Activated naive CD8-positive, alpha-beta T cell (primary cell): Measurements from ENCODE around the gene TMEM138.

Experiments used
- H3K27ac Mint-ChIP-seq: one replicate; pipeline ENCODE4 v1.8.0; 2021; ENCODE audit warnings: mixed read lengths
- H3K27me3 Mint-ChIP-seq: one replicate; pipeline ENCODE4 v1.8.0; 2021; ENCODE audit warnings: mixed read lengths
- H3K36me3 Mint-ChIP-seq: one replicate; pipeline ENCODE4 v1.8.0; 2021; ENCODE audit warnings: mixed read lengths
- H3K4me1 Mint-ChIP-seq: one replicate; pipeline ENCODE4 v1.8.0; 2021; ENCODE audit warnings: low read depth, mixed read lengths
- H3K4me3 Mint-ChIP-seq: one replicate; pipeline ENCODE4 v1.8.0; 2021; ENCODE audit warnings: mild to moderate bottlenecking, mixed read lengths
- H3K9me3 Mint-ChIP-seq: one replicate; pipeline ENCODE4 v1.8.0; 2021; ENCODE audit warnings: low read depth, mixed read lengths

Gene TMEM138

GRCh38 chr11:61336171-61336935, 25.8 kb upstream of the TMEM138 start:
- H3K4me3 Mint-ChIP-seq = no peak overlapping the region

DNA sequence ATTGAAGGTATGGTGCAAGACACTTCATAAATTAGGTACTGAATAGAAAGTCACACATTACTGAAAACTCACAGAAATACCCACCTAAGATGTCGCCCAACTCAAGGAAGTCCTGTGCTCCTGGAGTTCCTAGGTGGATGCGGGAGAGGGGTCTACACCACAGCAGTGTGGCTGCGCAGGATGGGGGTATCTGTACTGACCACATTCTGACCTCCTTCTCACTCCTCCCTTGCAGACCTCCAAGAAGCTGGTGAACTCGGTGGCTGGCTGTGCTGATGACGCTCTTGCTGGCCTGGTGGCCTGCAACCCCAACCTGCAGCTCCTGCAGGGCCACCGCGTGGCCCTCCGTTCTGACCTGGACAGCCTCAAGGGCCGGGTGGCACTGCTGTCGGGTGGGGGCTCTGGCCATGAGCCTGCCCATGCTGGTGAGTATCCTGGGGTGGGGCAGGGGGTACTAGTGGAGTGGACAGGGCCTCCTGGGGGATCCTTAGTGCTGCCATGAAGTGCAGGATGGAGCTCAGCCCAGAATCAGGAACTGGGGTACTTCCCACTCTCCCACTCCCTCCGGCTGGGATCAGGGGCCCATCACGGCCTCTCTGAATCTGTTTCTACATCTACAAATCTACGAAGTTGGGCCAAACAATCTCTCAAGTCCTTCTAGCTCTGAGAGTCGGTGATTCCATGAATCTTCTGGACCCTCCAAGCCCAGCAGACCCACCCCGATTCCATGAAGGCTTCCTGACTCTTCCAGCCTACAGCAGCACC, 24.3 kb upstream of the TMEM138 start:
- Mint-ChIP-seq H3K4me1 (peaks cover 23% of the 10 kb centered on the region), H3K4me3 (no peak overlapping the region), H3K9me3 (no peaks in the 10 kb centered on the region), H3K27me3 (no peaks in the 10 kb centered on the region), H3K36me3 (peaks cover 6% of the 10 kb centered on the region), H3K27ac (no peak overlapping the region)

More at GRCh38 chr11:61336171-61336935, 25.8 kb upstream of the TMEM138 start:
- no peaks in the 10 kb centered on the region for H3K27me3 Mint-ChIP-seq
- peaks cover 35% of the 10 kb centered on the region for H3K4me1 Mint-ChIP-seq
- H3K27ac Mint-ChIP-seq = peak overlapping the region; percentile 88
- no peaks in the 10 kb centered on the region for H3K9me3 Mint-ChIP-seq
- H3K36me3 Mint-ChIP-seq = peaks cover 8% of the 10 kb centered on the region

GRCh38 chr11:61338783-61339489, 23.2 kb upstream of the TMEM138 start:
- H3K36me3 Mint-ChIP-seq = peaks cover 6% of the 10 kb centered on the region
- H3K27me3 Mint-ChIP-seq = no peaks in the 10 kb centered on the region
- H3K27ac Mint-ChIP-seq = no peak overlapping the region
- no peak overlapping the region for H3K4me3 Mint-ChIP-seq
- H3K4me1 Mint-ChIP-seq = peaks cover 15% of the 10 kb centered on the region
- H3K9me3 Mint-ChIP-seq = no peaks in the 10 kb centered on the region

DNA sequence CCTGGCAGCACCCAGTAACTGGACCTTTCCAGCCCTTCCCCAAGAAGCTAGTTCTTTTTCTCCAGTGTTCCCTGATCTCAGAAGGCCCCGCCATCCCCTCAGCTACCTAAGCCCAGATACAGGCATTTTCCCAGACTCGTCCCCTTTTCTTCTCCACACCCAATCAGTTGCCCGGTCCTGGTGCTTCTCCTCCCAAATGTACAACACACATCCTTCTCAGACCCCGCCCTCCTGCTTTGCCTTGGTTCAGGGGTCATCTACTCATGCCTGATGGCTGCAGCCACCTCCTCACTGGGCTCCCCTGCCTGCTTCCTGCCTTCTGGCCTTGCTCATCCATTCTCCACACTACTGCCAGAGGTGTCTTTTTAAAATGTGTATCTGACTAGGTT, 22.7 kb upstream of the TMEM138 start:
- Mint-ChIP-seq H3K27me3 (no peaks in the 10 kb centered on the region), H3K27ac (no peak overlapping the region), H3K4me1 (peaks cover 11% of the 10 kb centered on the region), H3K4me3 (no peak overlapping the region), H3K36me3 (peaks cover 6% of the 10 kb centered on the region), H3K9me3 (no peaks in the 10 kb centered on the region)

GRCh38 chr11:61340979-61341378, 21.2 kb upstream of the TMEM138 start:
- H3K36me3 Mint-ChIP-seq = peaks cover 6% of the 10 kb centered on the region
- H3K4me3 Mint-ChIP-seq = no peak overlapping the region
- H3K9me3 Mint-ChIP-seq = no peaks in the 10 kb centered on the region
- peaks cover 9% of the 10 kb centered on the region for H3K4me1 Mint-ChIP-seq
- H3K27ac Mint-ChIP-seq = no peak overlapping the region
- no peaks in the 10 kb centered on the region for H3K27me3 Mint-ChIP-seq

DNA sequence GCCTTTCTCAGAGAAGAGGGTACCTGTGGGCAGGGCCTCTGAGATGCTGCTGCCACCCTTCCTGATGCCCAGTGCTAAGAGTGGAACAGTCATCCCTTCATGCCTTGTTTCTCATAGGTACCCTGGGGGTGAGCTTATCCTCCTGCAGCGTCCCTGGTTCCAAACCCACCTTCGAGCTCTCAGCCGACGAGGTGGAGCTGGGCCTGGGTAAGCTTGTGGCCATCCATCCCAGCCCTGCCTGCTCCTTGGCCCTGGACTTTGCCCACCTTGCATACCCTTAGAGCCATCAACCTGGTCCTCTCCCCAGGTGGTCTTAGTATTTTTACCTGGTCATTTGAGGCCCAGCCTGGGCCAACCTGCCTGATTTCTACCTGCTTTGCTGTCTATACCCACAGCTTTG, 20.5 kb upstream of the TMEM138 start:
- Mint-ChIP-seq H3K27me3 (no peaks in the 10 kb centered on the region), H3K4me3 (no peak overlapping the region), H3K36me3 (peaks cover 6% of the 10 kb centered on the region), H3K4me1 (peaks cover 1% of the 10 kb centered on the region), H3K27ac (no peak overlapping the region), H3K9me3 (no peaks in the 10 kb centered on the region)

DNA sequence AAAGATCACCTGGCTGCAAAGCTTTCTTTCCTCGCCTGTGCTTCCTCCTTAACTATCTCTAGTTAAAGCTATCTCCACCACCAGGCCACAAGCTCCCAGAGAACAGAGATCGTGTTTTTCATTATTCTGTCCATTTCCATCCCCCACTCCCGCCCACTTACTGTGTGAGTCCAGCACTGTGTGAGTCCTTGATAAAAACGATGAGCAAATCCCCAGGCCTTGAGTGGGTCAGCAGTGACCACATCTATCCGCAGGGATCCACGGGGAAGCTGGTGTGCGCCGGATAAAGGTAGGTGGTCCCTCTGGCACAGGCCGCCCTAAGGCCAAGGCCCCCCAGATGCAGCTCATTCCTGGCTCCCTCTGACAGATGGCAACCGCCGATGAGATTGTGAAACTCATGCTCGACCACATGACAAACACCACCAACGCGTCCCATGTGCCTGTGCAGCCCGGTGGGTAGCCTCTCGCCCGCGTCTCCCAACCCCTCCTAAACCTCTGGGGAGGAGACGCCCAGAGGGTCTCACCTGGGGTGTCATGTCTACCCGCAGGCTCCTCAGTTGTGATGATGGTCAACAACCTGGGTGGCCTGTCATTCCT, 19.9 kb upstream of the TMEM138 start:
- Mint-ChIP-seq H3K9me3 (no peaks in the 10 kb centered on the region), H3K27ac (no peak overlapping the region), H3K27me3 (no peaks in the 10 kb centered on the region), H3K4me1 (no peaks in the 10 kb centered on the region), H3K4me3 (no peak overlapping the region), H3K36me3 (peaks cover 6% of the 10 kb centered on the region)

GRCh38 chr11:61343792-61344745, 18.1 kb upstream of the TMEM138 start:
- Mint-ChIP-seq H3K9me3 (no peaks in the 10 kb centered on the region), H3K27me3 (no peaks in the 10 kb centered on the region), H3K27ac (no peak overlapping the region), H3K4me1 (no peaks in the 10 kb centered on the region), H3K36me3 (peaks cover 6% of the 10 kb centered on the region), H3K4me3 (no peak overlapping the region)

GRCh38 chr11:61345170-61345610, 17.0 kb upstream of the TMEM138 start:
- H3K36me3 Mint-ChIP-seq = peaks cover 3% of the 10 kb centered on the region
- no peaks in the 10 kb centered on the region for H3K27me3 Mint-ChIP-seq
- no peak overlapping the region for H3K4me3 Mint-ChIP-seq
- H3K9me3 Mint-ChIP-seq = no peaks in the 10 kb centered on the region
- H3K27ac Mint-ChIP-seq = no peak overlapping the region
- no peaks in the 10 kb centered on the region for H3K4me1 Mint-ChIP-seq

DNA sequence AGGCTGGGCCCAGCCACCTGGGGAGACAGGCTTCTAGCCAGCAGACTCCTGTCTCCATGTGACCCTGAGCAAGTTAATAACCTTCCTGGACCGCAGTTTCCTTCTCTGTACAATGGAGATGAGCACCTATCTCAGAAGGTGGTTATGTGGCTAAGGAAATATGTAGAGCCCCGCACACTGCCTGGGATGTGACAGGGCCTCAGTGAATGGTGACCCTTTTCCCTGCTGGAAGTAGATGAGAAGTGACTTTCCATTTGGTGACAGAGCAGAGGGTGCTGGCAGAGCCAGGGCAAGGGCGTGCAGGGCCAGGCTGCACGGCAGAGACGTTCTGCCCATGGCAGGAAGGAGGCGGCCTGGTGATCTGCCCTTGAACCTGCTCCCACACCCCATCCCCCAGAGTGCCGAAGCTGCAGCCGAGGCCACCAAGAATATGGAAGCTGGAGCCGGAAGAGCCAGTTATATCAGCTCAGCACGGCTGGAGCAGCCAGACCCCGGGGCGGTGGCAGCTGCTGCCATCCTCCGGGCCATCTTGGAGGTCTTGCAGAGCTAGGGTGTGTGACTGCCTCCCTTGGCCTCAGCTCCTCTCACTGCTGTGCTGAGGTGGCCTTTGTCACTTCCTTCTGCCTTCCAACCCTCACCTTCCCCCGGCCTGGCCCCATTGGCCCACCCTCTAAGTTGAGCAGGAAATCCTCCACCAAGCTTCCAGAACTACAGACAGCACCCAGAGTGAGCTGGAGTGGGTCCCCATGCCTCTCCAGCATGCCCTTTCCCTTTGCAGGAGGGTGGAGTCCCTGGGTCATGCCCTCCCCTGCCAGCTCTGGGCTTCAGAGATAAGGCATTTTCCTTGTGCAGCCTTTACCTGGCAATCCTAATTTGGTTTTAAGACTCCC, 16.0 kb upstream of the TMEM138 start:
- Mint-ChIP-seq H3K4me3 (no peak overlapping the region), H3K27me3 (no peaks in the 10 kb centered on the region), H3K4me1 (no peaks in the 10 kb centered on the region), H3K36me3 (peaks cover 3% of the 10 kb centered on the region), H3K27ac (no peak overlapping the region), H3K9me3 (no peaks in the 10 kb centered on the region)

- Mint-ChIP-seq H3K27me3 (no peaks in the 10 kb centered on the region), H3K9me3 (no peaks in the 10 kb centered on the region), H3K27ac (no peak overlapping the region), H3K4me3 (no peak overlapping the region), H3K4me1 (no peaks in the 10 kb centered on the region), H3K36me3 (peaks cover 5% of the 10 kb centered on the region)
These were observed 14.2 kb upstream of the TMEM138 start for GRCh38 chr11:61347916-61348461.

DNA sequence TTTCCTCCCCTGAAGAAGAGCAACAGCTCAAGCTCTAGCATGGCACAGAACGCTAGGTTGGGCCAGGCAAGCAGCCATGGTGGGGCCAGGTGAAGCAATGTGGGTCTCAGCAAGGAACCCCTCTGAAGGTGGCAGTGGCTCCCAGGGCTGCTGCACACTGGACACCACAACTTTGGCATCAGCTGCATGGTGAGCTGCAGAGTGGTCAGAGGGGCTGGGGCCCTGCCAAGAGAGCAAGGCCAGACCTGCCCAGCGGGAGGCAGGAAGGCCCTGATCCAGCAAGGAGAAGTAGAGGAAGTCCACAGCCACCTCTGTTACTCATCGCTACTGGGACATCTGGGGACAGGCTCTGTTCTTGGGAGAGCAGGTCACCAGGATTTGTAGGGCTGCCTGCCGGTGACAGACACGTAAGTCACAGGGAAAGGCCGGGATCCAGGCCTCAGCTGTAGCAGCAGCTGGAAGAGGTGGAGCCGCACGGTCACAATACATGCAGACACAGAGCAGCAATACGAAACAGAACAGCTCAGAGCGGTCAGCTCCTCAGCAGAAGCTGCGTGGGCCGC, 12.9 kb upstream of the TMEM138 start:
- Mint-ChIP-seq H3K9me3 (no peaks in the 10 kb centered on the region), H3K27me3 (no peaks in the 10 kb centered on the region), H3K4me3 (no peak overlapping the region), H3K27ac (no peak overlapping the region), H3K36me3 (peaks cover 11% of the 10 kb centered on the region), H3K4me1 (no peaks in the 10 kb centered on the region)

DNA sequence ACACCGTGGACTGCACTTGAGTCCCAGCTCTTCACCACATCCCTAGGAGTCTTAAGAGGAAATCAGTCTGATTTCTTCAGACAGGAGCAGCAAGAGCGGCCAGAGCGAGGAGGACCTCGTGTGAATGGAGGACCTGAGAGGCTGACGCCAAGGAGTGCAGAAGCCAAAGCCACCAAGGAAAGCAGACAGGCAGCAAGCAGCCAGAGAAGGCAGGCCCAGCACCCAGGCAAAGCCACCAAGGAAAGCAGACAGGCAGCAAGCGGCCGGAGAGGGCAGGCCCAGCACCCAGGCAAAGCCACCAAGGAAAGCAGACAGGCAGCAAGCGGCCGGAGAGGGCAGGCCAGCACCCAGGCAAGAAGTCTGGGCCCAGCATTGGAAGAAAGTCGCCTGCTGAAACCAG, 12.3 kb upstream of the TMEM138 start:
- peaks cover 11% of the 10 kb centered on the region for H3K36me3 Mint-ChIP-seq
- H3K9me3 Mint-ChIP-seq = no peaks in the 10 kb centered on the region
- H3K27ac Mint-ChIP-seq = no peak overlapping the region
- no peaks in the 10 kb centered on the region for H3K27me3 Mint-ChIP-seq
- H3K4me1 Mint-ChIP-seq = no peaks in the 10 kb centered on the region
- no peak overlapping the region for H3K4me3 Mint-ChIP-seq
